ENCODE measurements around the gene KAT14. TPM values are rescaled to one million over a fixed set of nuclear protein-coding genes. Genes with fewer than 3 reads are reported as not detected.

The KAT14 gene
- total RNA-seq, 3 donors from 2014 or later: 11.1 to 17.4 (median 14.9) TPM

- TF ChIP-seq POLR2AphosphoS5 (IDR thresholded peaks at IDR 0.05) (no peak), POLR2A (IDR thresholded peaks at IDR 0.05) (no peak)
- TF ChIP-seq, protein P1, sequence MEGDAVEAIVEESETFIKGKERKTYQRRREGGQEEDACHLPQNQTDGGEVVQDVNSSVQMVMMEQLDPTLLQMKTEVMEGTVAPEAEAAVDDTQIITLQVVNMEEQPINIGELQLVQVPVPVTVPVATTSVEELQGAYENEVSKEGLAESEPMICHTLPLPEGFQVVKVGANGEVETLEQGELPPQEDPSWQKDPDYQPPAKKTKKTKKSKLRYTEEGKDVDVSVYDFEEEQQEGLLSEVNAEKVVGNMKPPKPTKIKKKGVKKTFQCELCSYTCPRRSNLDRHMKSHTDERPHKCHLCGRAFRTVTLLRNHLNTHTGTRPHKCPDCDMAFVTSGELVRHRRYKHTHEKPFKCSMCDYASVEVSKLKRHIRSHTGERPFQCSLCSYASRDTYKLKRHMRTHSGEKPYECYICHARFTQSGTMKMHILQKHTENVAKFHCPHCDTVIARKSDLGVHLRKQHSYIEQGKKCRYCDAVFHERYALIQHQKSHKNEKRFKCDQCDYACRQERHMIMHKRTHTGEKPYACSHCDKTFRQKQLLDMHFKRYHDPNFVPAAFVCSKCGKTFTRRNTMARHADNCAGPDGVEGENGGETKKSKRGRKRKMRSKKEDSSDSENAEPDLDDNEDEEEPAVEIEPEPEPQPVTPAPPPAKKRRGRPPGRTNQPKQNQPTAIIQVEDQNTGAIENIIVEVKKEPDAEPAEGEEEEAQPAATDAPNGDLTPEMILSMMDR (IDR thresholded peaks at IDR 0.05): no peak
- intact Hi-C loops (cut with DNase I; ENCODE audit: low total_unique reads): no loop called here
- no peak for DNase-seq (ENCODE audit: low spot score in 2 of 2)
- no peaks in the 10 kb centered on the region for H3K4me1 ChIP-seq
- no peak overlapping the region for H3K27ac ChIP-seq
- H3K27me3 ChIP-seq: no peaks in the 10 kb centered on the region
- no peak overlapping the region for H3K4me3 ChIP-seq
- H3K36me3 ChIP-seq: no peaks in the 10 kb centered on the region
- no peaks in the 10 kb centered on the region for H3K9me3 ChIP-seq
Measured at GRCh38 chr20:18154342-18154741, 16.7 kb downstream of the KAT14 start.

- Histone ChIP-seq H3K27ac (no peak overlapping the region), H3K27me3 (no peaks in the 10 kb centered on the region), H3K36me3 (no peaks in the 10 kb centered on the region), H3K4me1 (no peaks in the 10 kb centered on the region), H3K4me3 (no peak overlapping the region), H3K9me3 (no peaks in the 10 kb centered on the region)
- no peak for DNase-seq (ENCODE audit: low spot score in 2 of 2)
- TF ChIP-seq, protein P1 (IDR thresholded peaks at IDR 0.05): no peak
- no peak for TF ChIP-seq POLR2A (IDR thresholded peaks at IDR 0.05)
- no peak for TF ChIP-seq POLR2AphosphoS5 (IDR thresholded peaks at IDR 0.05)
- intact Hi-C loops (cut with DNase I; ENCODE audit: low total_unique reads): no loop called here
Measured at GRCh38 chr20:18156045-18156444, 18.4 kb downstream of the KAT14 start.

DNA sequence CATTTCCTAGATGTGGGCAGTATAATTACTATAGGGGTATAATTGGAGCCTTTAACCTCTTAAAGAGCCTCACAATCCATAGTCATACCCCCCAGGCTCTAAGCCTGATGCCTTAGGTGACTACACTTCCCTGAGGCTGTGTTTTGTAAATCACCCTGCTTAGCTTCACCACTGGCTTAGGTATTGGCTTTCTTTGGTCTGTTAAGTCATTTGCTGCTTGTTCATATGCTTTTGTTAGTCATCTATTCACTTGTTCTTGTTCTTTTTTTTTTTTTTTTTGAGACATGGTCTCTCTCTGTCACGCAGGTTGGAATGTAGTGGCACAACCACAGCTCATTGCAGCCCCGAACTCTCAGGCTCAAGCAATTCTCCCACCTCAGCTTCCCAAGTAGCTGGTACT, 26.7 kb downstream of the KAT14 start:
- Histone ChIP-seq H3K27ac (no peak overlapping the region), H3K9me3 (no peaks in the 10 kb centered on the region), H3K4me3 (no peak overlapping the region), H3K36me3 (no peaks in the 10 kb centered on the region), H3K4me1 (no peaks in the 10 kb centered on the region), H3K27me3 (no peaks in the 10 kb centered on the region)
- intact Hi-C loops (cut with DNase I; ENCODE audit: low total_unique reads): loop anchor here (1.0 kb wide), 1 partner anchor 11 kb away; no protein-coding TSS in a partner anchor
- no peak for DNase-seq (ENCODE audit: low spot score in 2 of 2)
- TF ChIP-seq, protein P1 (IDR thresholded peaks at IDR 0.05): no peak
- no peak for TF ChIP-seq POLR2AphosphoS5 (IDR thresholded peaks at IDR 0.05)
- TF ChIP-seq POLR2A (IDR thresholded peaks at IDR 0.05): no peak

DNA sequence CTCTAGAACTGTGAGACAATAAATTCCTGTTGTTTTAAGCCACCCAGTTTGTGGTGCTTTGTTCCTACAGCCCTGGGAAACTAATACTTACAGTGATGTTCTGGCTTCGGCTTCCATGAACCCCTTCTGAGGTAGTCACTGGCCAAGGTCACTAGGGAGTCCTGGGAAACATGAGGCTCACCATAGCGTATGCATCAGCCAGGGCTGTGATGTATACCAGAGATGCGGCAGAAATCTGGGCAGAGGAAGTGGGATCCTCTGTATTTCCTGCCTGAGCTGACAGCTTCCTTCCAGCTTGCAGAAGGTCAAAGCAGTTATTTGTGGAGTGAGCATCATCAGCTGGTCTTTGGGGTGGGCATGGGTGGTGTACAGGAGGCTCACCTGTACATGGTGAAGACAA, 27.9 kb downstream of the KAT14 start:
- Histone ChIP-seq H3K36me3 (no peaks in the 10 kb centered on the region), H3K27me3 (no peaks in the 10 kb centered on the region), H3K4me3 (no peak overlapping the region)

GRCh38 chr20:18166241-18166881, 28.7 kb downstream of the KAT14 start:
- no peaks in the 10 kb centered on the region for H3K27me3 ChIP-seq
- no peak overlapping the region for H3K27ac ChIP-seq
- no peak for DNase-seq (ENCODE audit: low spot score in 2 of 2)
- H3K9me3 ChIP-seq: no peaks in the 10 kb centered on the region
- no peaks in the 10 kb centered on the region for H3K36me3 ChIP-seq
- H3K4me3 ChIP-seq: no peak overlapping the region
- intact Hi-C loops (cut with DNase I; ENCODE audit: low total_unique reads): no loop called here
- TF ChIP-seq POLR2A (IDR thresholded peaks at IDR 0.05): no peak
- H3K4me1 ChIP-seq: no peaks in the 10 kb centered on the region

More for the DNA sequence above, 27.9 kb downstream of the KAT14 start:
- intact Hi-C loops (cut with DNase I; ENCODE audit: low total_unique reads): no loop called here
- no peak for TF ChIP-seq POLR2AphosphoS5 (IDR thresholded peaks at IDR 0.05)
- no peak for TF ChIP-seq POLR2A (IDR thresholded peaks at IDR 0.05)
- TF ChIP-seq, protein P1 (IDR thresholded peaks at IDR 0.05): no peak
- H3K9me3 ChIP-seq: no peaks in the 10 kb centered on the region
- H3K4me1 ChIP-seq: no peaks in the 10 kb centered on the region
- H3K27ac ChIP-seq: no peak overlapping the region
- no peak for DNase-seq (ENCODE audit: low spot score in 2 of 2)

Measured in breast epithelium (tissue), 4 donors.